Measurements from ENCODE around the gene ASPA. TPM values are rescaled to one million over a fixed set of nuclear protein-coding genes. Genes with fewer than 3 reads are reported as not detected.

ASPA gene
- total RNA-seq, 2 experiments from 2014 or later = not detected

DNA sequence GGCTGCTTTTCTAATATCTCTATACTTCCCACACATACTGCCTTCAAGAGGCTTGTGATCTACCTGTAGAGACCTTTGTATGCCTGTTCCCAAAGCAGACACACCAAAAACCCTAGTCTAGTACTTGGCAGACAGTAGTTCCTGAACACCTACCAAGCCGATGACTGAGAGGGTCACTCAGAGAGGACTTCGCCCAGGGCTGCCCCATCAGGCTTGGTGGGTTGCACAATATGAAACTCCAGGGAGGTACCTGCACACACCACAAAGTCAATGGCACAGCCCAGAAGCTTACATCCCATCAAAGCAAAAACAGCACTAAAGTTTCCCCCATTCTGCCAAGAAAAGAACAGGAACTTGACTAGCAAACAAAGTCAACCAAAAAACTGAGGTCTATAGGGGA lies 30.3 kb downstream of the ASPA start:
- no TSS peak for BruUV-seq (replicated peaks)
- no peaks in the 10 kb centered on the region for H3K9me2 ChIP-seq (ENCODE audit: insufficient read depth, low read length)
- no peak overlapping the region for H3K4me2 ChIP-seq (ENCODE audit: low read length)
- POLR2A ChIA-PET = interaction anchor here (0.6 kb wide), 1 partner anchor 381 kb away, joined by 4 read pairs; no protein-coding TSS in a partner anchor
- CTCF ChIA-PET (ENCODE audit: unreplicated experiment) = no interaction called here
- no peak overlapping the region for H3K27ac ChIP-seq (ENCODE audit: low read depth, low read length, poor library complexity, severe bottlenecking)
- no peaks in the 10 kb centered on the region for H3K79me2 ChIP-seq (ENCODE audit: insufficient read depth, low read depth, low read length)
- H3K9me3 ChIP-seq (ENCODE audit: low read length) = no peaks in the 10 kb centered on the region
- no peaks in the 10 kb centered on the region for H3K4me1 ChIP-seq (ENCODE audit: insufficient read depth, low read length, poor library complexity, severe bottlenecking)
- no peaks in the 10 kb centered on the region for H3K36me3 ChIP-seq (ENCODE audit: insufficient read depth, low read length)
- no peak for DNase-seq (ENCODE audit: low spot score)
- H3K4me3 ChIP-seq (ENCODE audit: low read depth, low read length, poor library complexity, severe bottlenecking) = no peak overlapping the region
- TF ChIP-seq EZH2phosphoT487 (IDR thresholded peaks at IDR 0.05; ENCODE audit: borderline replicate concordance, low read depth, low read length) = no peak
- TF ChIP-seq, protein P1, sequence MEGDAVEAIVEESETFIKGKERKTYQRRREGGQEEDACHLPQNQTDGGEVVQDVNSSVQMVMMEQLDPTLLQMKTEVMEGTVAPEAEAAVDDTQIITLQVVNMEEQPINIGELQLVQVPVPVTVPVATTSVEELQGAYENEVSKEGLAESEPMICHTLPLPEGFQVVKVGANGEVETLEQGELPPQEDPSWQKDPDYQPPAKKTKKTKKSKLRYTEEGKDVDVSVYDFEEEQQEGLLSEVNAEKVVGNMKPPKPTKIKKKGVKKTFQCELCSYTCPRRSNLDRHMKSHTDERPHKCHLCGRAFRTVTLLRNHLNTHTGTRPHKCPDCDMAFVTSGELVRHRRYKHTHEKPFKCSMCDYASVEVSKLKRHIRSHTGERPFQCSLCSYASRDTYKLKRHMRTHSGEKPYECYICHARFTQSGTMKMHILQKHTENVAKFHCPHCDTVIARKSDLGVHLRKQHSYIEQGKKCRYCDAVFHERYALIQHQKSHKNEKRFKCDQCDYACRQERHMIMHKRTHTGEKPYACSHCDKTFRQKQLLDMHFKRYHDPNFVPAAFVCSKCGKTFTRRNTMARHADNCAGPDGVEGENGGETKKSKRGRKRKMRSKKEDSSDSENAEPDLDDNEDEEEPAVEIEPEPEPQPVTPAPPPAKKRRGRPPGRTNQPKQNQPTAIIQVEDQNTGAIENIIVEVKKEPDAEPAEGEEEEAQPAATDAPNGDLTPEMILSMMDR (conservative IDR thresholded peaks at IDR 0.05; ENCODE audit: low read length) = no peak
- no peak overlapping the region for H2AFZ ChIP-seq (ENCODE audit: low read length)
- H4K20me1 ChIP-seq (ENCODE audit: insufficient read depth, low read length) = no peaks in the 10 kb centered on the region
- intact Hi-C loops (cut with micrococcal nuclease; ENCODE audit: unreplicated experiment) = no loop called here

DNA sequence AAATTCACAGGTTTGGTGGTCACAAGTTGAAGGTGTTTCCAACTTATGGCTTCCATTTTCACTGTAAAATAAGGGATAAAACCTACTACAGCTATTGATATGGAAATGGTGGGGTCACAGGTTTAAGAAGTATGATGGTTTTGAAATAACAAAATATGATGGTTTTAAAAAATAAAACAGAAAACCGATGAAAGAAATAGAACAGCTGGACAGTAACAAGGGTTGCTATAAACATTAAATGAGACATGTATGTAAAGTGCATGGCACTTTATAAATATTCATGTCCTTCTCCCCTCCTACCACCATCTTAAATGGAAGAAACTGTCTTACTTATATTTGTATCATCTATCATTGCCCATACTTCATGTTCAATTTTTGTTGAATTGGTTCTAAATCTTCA lies 31.3 kb downstream of the ASPA start:
- Histone ChIP-seq H3K27ac (ENCODE audit: low read depth, low read length, poor library complexity, severe bottlenecking) (no peak overlapping the region), H4K20me1 (ENCODE audit: insufficient read depth, low read length) (no peaks in the 10 kb centered on the region), H3K79me2 (ENCODE audit: insufficient read depth, low read depth, low read length) (no peaks in the 10 kb centered on the region), H3K4me2 (ENCODE audit: low read length) (no peak overlapping the region), H3K4me3 (ENCODE audit: low read depth, low read length, poor library complexity, severe bottlenecking) (no peak overlapping the region), H3K9me3 (ENCODE audit: low read length) (no peaks in the 10 kb centered on the region), H2AFZ (ENCODE audit: low read length) (no peak overlapping the region), H3K36me3 (ENCODE audit: insufficient read depth, low read length) (no peaks in the 10 kb centered on the region), H3K9me2 (ENCODE audit: insufficient read depth, low read length) (no peaks in the 10 kb centered on the region), H3K4me1 (ENCODE audit: insufficient read depth, low read length, poor library complexity, severe bottlenecking) (no peaks in the 10 kb centered on the region)
- CTCF ChIA-PET (ENCODE audit: unreplicated experiment) = no interaction called here
- DNase-seq (ENCODE audit: low spot score) = no peak
- TF ChIP-seq, protein P1 (conservative IDR thresholded peaks at IDR 0.05; ENCODE audit: low read length) = no peak
- TF ChIP-seq EZH2phosphoT487 (IDR thresholded peaks at IDR 0.05; ENCODE audit: borderline replicate concordance, low read depth, low read length) = no peak
- no TSS peak for BruUV-seq (replicated peaks)
- intact Hi-C loops (cut with micrococcal nuclease; ENCODE audit: unreplicated experiment) = no loop called here
- POLR2A ChIA-PET = no interaction called here

DNA sequence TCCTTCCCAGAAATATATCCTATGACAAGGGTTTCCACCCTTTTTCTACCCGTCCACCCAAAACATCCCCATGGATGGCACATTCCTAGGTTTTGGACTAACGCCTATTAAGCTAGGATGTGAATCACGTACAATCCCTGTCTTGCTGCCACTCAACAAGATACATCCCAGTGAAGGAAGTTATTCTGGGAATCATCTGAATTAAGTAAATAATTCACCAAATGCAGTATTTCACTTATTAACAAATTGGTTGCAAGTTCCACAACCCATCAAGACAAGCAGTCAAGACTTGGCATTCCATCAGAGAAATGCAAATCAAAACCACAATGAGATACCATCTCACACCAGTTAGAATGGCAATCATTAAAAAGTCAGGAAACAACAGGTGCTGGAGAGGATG lies 32.1 kb downstream of the ASPA start:
- CTCF ChIA-PET (ENCODE audit: unreplicated experiment) = no interaction called here
- no peaks in the 10 kb centered on the region for H3K36me3 ChIP-seq (ENCODE audit: insufficient read depth, low read length)
- no peaks in the 10 kb centered on the region for H4K20me1 ChIP-seq (ENCODE audit: insufficient read depth, low read length)
- H3K4me2 ChIP-seq (ENCODE audit: low read length) = no peak overlapping the region
- H2AFZ ChIP-seq (ENCODE audit: low read length) = no peak overlapping the region
- TF ChIP-seq, protein P1 (conservative IDR thresholded peaks at IDR 0.05; ENCODE audit: low read length) = no peak
- TF ChIP-seq EZH2phosphoT487 (IDR thresholded peaks at IDR 0.05; ENCODE audit: borderline replicate concordance, low read depth, low read length) = no peak
- intact Hi-C loops (cut with micrococcal nuclease; ENCODE audit: unreplicated experiment) = no loop called here
- H3K27ac ChIP-seq (ENCODE audit: low read depth, low read length, poor library complexity, severe bottlenecking) = no peak overlapping the region
- H3K4me3 ChIP-seq (ENCODE audit: low read depth, low read length, poor library complexity, severe bottlenecking) = no peak overlapping the region
- no peaks in the 10 kb centered on the region for H3K79me2 ChIP-seq (ENCODE audit: insufficient read depth, low read depth, low read length)
- no TSS peak for BruUV-seq (replicated peaks)
- H3K9me3 ChIP-seq (ENCODE audit: low read length) = no peaks in the 10 kb centered on the region
- no peaks in the 10 kb centered on the region for H3K4me1 ChIP-seq (ENCODE audit: insufficient read depth, low read length, poor library complexity, severe bottlenecking)
- H3K9me2 ChIP-seq (ENCODE audit: insufficient read depth, low read length) = no peaks in the 10 kb centered on the region
- DNase-seq (ENCODE audit: low spot score) = no peak
- POLR2A ChIA-PET = no interaction called here
